Smooth muscle cell (in vitro differentiated cells): ENCODE measurements around the gene SEC16A. TPM values are rescaled to one million over a fixed set of nuclear protein-coding genes. Genes with fewer than 3 reads are reported as not detected.

Experiments
- DNase-seq: peaks from one replicate; lab custom pipeline; 2025; ENCODE audit not compliant: unreplicated experiment; lab: John Stamatoyannopoulos, UW
- H2AFZ ChIP-seq: fragments of 200-600 bp; sonication (generic); 2 replicates; pipeline ENCODE4 v1.6.0; 2016; ENCODE audit warnings: antibody characterized with exemption, low read depth, mild to moderate bottlenecking
- H3F3A ChIP-seq: fragments of 200-600 bp; sonication (generic); 2 replicates; pipeline ENCODE4 v1.6.0; 2017; ENCODE audit warnings: antibody characterized with exemption, low read depth
- H3K27ac ChIP-seq: fragments of 200-600 bp; sonication (generic); 2 replicates; pipeline ENCODE4 v1.5.1; 2016; ENCODE audit warnings: low read depth, mild to moderate bottlenecking
- H3K27me3 ChIP-seq: fragments of 200-600 bp; sonication (generic); 2 replicates; pipeline ENCODE4 v1.6.1; 2016; ENCODE audit warnings: low read depth, mild to moderate bottlenecking
- H3K36me3 ChIP-seq: fragments of 200-600 bp; sonication (generic); 2 replicates; pipeline ENCODE4 v1.5.1; 2016; ENCODE audit warnings: low read depth
- H3K4me1 ChIP-seq: fragments of 200-600 bp; sonication (generic); 2 replicates; pipeline ENCODE4 v1.5.1; 2016; ENCODE audit warnings: low read depth
- H3K4me2 ChIP-seq: fragments of 200-600 bp; sonication (generic); 2 replicates; pipeline ENCODE4 v1.6.0; 2016; ENCODE audit warnings: mild to moderate bottlenecking
- H3K4me3 ChIP-seq: fragments of 200-600 bp; sonication (generic); 2 replicates; pipeline ENCODE4 v1.5.1; 2016; ENCODE audit warnings: mild to moderate bottlenecking
- H3K79me2 ChIP-seq: fragments of 200-600 bp; sonication (generic); 2 replicates; pipeline ENCODE4 v1.6.0; 2016; ENCODE audit warnings: low read depth, mild to moderate bottlenecking
- H3K9ac ChIP-seq: fragments of 200-600 bp; sonication (generic); 2 replicates; pipeline ENCODE4 v1.6.0; 2016; ENCODE audit warnings: low read depth
- H3K9me3 ChIP-seq: fragments of 200-600 bp; sonication (generic); replicated peaks from 2 replicates; pipeline ENCODE4 v1.5.1; 2016; ENCODE audit warnings: low read depth
- H4K20me1 ChIP-seq: fragments of 200-600 bp; sonication (generic); 2 replicates; pipeline ENCODE4 v1.6.0; 2016; ENCODE audit warnings: low read depth
- CTCF ChIP-seq: fragments of 200-600 bp; sonication (generic); IDR thresholded peaks from 2 replicates; pipeline ENCODE4 v1.5.1; 2017; ENCODE audit warnings: borderline replicate concordance, mild to moderate bottlenecking, antibody characterized with exemption; ENCODE audit not compliant: insufficient read depth, poor library complexity, severe bottlenecking
- whole genome bisulfite sequencing: methylation state at CpG from one replicate; pipeline ENCODE4 v1.1.7; 2016; ENCODE audit warnings: low lambda C conversion rate; 5-methylcytosine and 5-hydroxymethylcytosine counted together
- polyA plus RNA-seq: library from polyadenylated mRNA; unstranded; fragments of >200 nt; fragmentation: Nextera tagmentation; extraction: Ambion mirVana; gene quantifications from 2 replicates; pipeline ENCODE4 v1.2.1, GENCODE V29; 2016
- total RNA-seq: library from RNA; depleted of rRNA; stranded (reverse); fragments of >200 nt; gene quantifications from 2 replicates; pipeline ENCODE4 v1.2.3, GENCODE V29; 2014

Gene SEC16A
- total and polyA plus RNA-seq, 2 experiments from 2014 or later = 45.7 to 56.8 TPM

GRCh38 chr9:136492978-136493522 lies 10.2 kb upstream of the SEC16A start:
- Histone ChIP-seq H3K9me3 (no peaks in the 10 kb centered on the region), H3K9ac (no peak overlapping the region), H3K4me1 (no peaks in the 10 kb centered on the region), H4K20me1 (peaks cover 3% of the 10 kb centered on the region), H3K27ac (no peak overlapping the region), H3K79me2 (no peaks in the 10 kb centered on the region), H2AFZ (no peak overlapping the region), H3K4me3 (no peak overlapping the region), H3K27me3 (no peaks in the 10 kb centered on the region), H3F3A (peaks cover 4% of the 10 kb centered on the region), H3K36me3 (no peaks in the 10 kb centered on the region), H3K4me2 (no peak overlapping the region)
- TF ChIP-seq CTCF = no peak
- no peak for DNase-seq
- WGBS = 89% methylated on average over 26 of the region's 26 CpGs

GRCh38 chr9:136489731-136490130 lies 6.9 kb upstream of the SEC16A start:
- Histone ChIP-seq H3K4me1 (no peaks in the 10 kb centered on the region), H3K27me3 (no peaks in the 10 kb centered on the region), H3K79me2 (no peaks in the 10 kb centered on the region), H3K4me3 (no peak overlapping the region), H2AFZ (no peak overlapping the region), H3K9ac (no peak overlapping the region), H4K20me1 (peaks cover 7% of the 10 kb centered on the region), H3K27ac (no peak overlapping the region), H3K9me3 (no peaks in the 10 kb centered on the region), H3K36me3 (no peaks in the 10 kb centered on the region), H3F3A (peaks cover 4% of the 10 kb centered on the region), H3K4me2 (no peak overlapping the region)
- DNase-seq = no peak
- 82% methylated on average over 17 of the region's 17 CpGs for WGBS
- no peak for TF ChIP-seq CTCF

GRCh38 chr9:136488247-136489214 lies 5.7 kb upstream of the SEC16A start:
- H3K79me2 ChIP-seq = no peaks in the 10 kb centered on the region
- peak; percentile 100 for TF ChIP-seq CTCF
- WGBS = 38% methylated on average over 21 of the region's 22 CpGs
- peak; percentile 25 for DNase-seq
- H3K27ac ChIP-seq = no peak overlapping the region
- H3K36me3 ChIP-seq = no peaks in the 10 kb centered on the region
- H3K9me3 ChIP-seq = no peaks in the 10 kb centered on the region
- peaks cover 4% of the 10 kb centered on the region for H3F3A ChIP-seq
- H3K4me1 ChIP-seq = peaks cover 6% of the 10 kb centered on the region
- H3K4me2 ChIP-seq = no peak overlapping the region
- no peak overlapping the region for H3K4me3 ChIP-seq
- H3K27me3 ChIP-seq = no peaks in the 10 kb centered on the region
- no peak overlapping the region for H3K9ac ChIP-seq
- H2AFZ ChIP-seq = no peak overlapping the region
- H4K20me1 ChIP-seq = peaks cover 4% of the 10 kb centered on the region
